GM19467 (cell line): ENCODE results near the gene PCBD2.
"Not testable (repeated sequence)": the region's sequence is repeated elsewhere in the genome, so short reads cannot be mapped to it uniquely, and the experiment has no call there.

Experiments
- ATAC-seq: cut with Tn5 transposase; IDR thresholded peaks from one replicate; pipeline ENCODE4 v1.9.1; 2021; ENCODE audit warnings: mild to moderate bottlenecking, moderate library complexity; ENCODE audit not compliant: unreplicated experiment

The PCBD2 gene

GRCh38 chr5:134905246-134905996 is 490 bp downstream of the PCBD2 start:
- peak; percentile 33 for ATAC-seq

- no peak for ATAC-seq
Measured at GRCh38 chr5:134906811-134907210, 1.9 kb downstream of the PCBD2 start.

GRCh38 chr5:134910752-134911151 is 5.8 kb downstream of the PCBD2 start:
- ATAC-seq, result not testable (repeated sequence)

GRCh38 chr5:134911285-134912206 is 6.6 kb downstream of the PCBD2 start:
- no peak for ATAC-seq

GRCh38 chr5:134913254-134913653 is 8.3 kb downstream of the PCBD2 start:
- ATAC-seq, result no peak

GRCh38 chr5:134913795-134914194 is 8.9 kb downstream of the PCBD2 start:
- no peak for ATAC-seq

GRCh38 chr5:134917070-134917815 is 12.3 kb downstream of the PCBD2 start:
- no peak for ATAC-seq

GRCh38 chr5:134918861-134919260 is 13.9 kb downstream of the PCBD2 start:
- ATAC-seq, result no peak

GRCh38 chr5:134920848-134921575 is 16.1 kb downstream of the PCBD2 start:
- no peak for ATAC-seq

- ATAC-seq, result no peak
Measured at GRCh38 chr5:134932508-134932907, 27.6 kb downstream of the PCBD2 start.

- no peak for ATAC-seq
Measured at GRCh38 chr5:134934202-134934601, 29.3 kb downstream of the PCBD2 start.

- ATAC-seq, result no peak
Measured at GRCh38 chr5:134935711-134936602, 31.0 kb downstream of the PCBD2 start.

- ATAC-seq, result no peak
Measured at GRCh38 chr5:134937526-134937925, 32.6 kb downstream of the PCBD2 start.

- no peak for ATAC-seq
Measured at GRCh38 chr5:134938030-134938429, 33.1 kb downstream of the PCBD2 start.

- ATAC-seq, result no peak
Measured at GRCh38 chr5:134939500-134939899, 34.6 kb downstream of the PCBD2 start.

- no peak for ATAC-seq
Measured at GRCh38 chr5:134943547-134943946, 38.6 kb downstream of the PCBD2 start.

- ATAC-seq, result no peak
Measured at GRCh38 chr5:134944630-134945029, 39.7 kb downstream of the PCBD2 start.

GRCh38 chr5:134945041-134945440 is 40.1 kb downstream of the PCBD2 start:
- no peak for ATAC-seq

- ATAC-seq, result no peak
Measured at GRCh38 chr5:134948911-134949310, 44.0 kb downstream of the PCBD2 start.

- ATAC-seq, result no peak
Measured at GRCh38 chr5:134949316-134949715, 44.4 kb downstream of the PCBD2 start.
